ENCODE data around the gene ABCB9.

Gene ABCB9

GRCh38 chr12:122959566-122960192, 6.6 kb downstream of the ABCB9 start:
- H3K27ac ChIP-seq, result no peak overlapping the region
- no peak overlapping the region for H3K4me3 ChIP-seq
- TF ChIP-seq CTCF (IDR thresholded peaks at IDR 0.05), result no peak
- DNase-seq (ENCODE audit: low spot score), result no peak

GRCh38 chr12:122958198-122958888, 7.9 kb downstream of the ABCB9 start:
- Histone ChIP-seq H3K4me3 (no peak overlapping the region), H3K27ac (no peak overlapping the region)
- DNase-seq (ENCODE audit: low spot score), result no peak
- TF ChIP-seq CTCF (IDR thresholded peaks at IDR 0.05), result no peak

GRCh38 chr12:122956035-122956434, 10.2 kb downstream of the ABCB9 start:
- no peak for DNase-seq (ENCODE audit: low spot score)
- TF ChIP-seq CTCF (IDR thresholded peaks at IDR 0.05), result no peak
- Histone ChIP-seq H3K27ac (no peak overlapping the region), H3K4me3 (no peak overlapping the region)

GRCh38 chr12:122955156-122955555, 11.1 kb downstream of the ABCB9 start:
- no peak overlapping the region for H3K4me3 ChIP-seq
- DNase-seq (ENCODE audit: low spot score), result no peak
- TF ChIP-seq CTCF (IDR thresholded peaks at IDR 0.05), result no peak
- no peak overlapping the region for H3K27ac ChIP-seq

GRCh38 chr12:122951979-122952892, 14.0 kb downstream of the ABCB9 start:
- Histone ChIP-seq H3K4me3 (no peak overlapping the region), H3K27ac (no peak overlapping the region)
- DNase-seq (ENCODE audit: low spot score), result no peak
- peak; percentile 63 for TF ChIP-seq CTCF (IDR thresholded peaks at IDR 0.05)

- H3K4me3 ChIP-seq, result no peak overlapping the region
- no peak overlapping the region for H3K27ac ChIP-seq
- no peak for TF ChIP-seq CTCF (IDR thresholded peaks at IDR 0.05)
- DNase-seq (ENCODE audit: low spot score), result no peak
Measured at GRCh38 chr12:122951406-122951805, 14.9 kb downstream of the ABCB9 start.

Measured in coronary artery (tissue), 2 donors.